WTC11 (cell line): Measurements from ENCODE around the gene MEIKIN. TPM values are rescaled to one million over a fixed set of nuclear protein-coding genes. Genes with fewer than 3 reads are reported as not detected.

Experiments used
- ATAC-seq: fragments of 200-7000 bp; cut with Tn5 transposase; 2 replicates; pipeline ENCODE4 v1.10.0; 2021; ENCODE audit warnings: mild to moderate bottlenecking, moderate library complexity
- CTCF ChIA-PET: fragments of 300-600 bp; sonication (Branson Sonifier 250); formaldehyde crosslinking; loops from one replicate; lab custom pipeline; 2021; ENCODE audit warnings: antibody characterized with exemption; lab: Charles Lee
- POLR2A ChIA-PET: fragments of 350-600 bp; sonication (Branson Sonifier 250); formaldehyde crosslinking; loops from one replicate; lab custom pipeline; 2021; ENCODE audit warnings: antibody characterized with exemption; lab: Charles Lee
- DNase-seq: peaks from one replicate; pipeline ENCODE4 v3.0.0; 2021; ENCODE audit warnings: low spot score
- H3K27ac Mint-ChIP-seq: 2 replicates; pipeline ENCODE4 v1.8.0; 2021; ENCODE audit warnings: mixed read lengths
- H3K27me3 Mint-ChIP-seq: 2 replicates; pipeline ENCODE4 v1.8.0; 2021; ENCODE audit warnings: low read depth, mild to moderate bottlenecking, moderate library complexity, mixed read lengths
- H3K36me3 Mint-ChIP-seq: 2 replicates; pipeline ENCODE4 v1.8.0; 2021; ENCODE audit warnings: mixed read lengths
- H3K4me1 Mint-ChIP-seq: 2 replicates; pipeline ENCODE4 v1.8.0; 2022; ENCODE audit warnings: mixed read lengths
- H3K4me3 Mint-ChIP-seq: 2 replicates; pipeline ENCODE4 v1.8.0; 2021; ENCODE audit warnings: mild to moderate bottlenecking, moderate library complexity, mixed read lengths
- H3K9me3 Mint-ChIP-seq: 2 replicates; pipeline ENCODE4 v1.8.0; 2021; ENCODE audit warnings: mixed read lengths
- FOXP4 ChIP-seq: sonication (generic); formaldehyde crosslinking; IDR thresholded peaks from 2 replicates; pipeline ENCODE4 v1.8.0; 2022; ENCODE audit warnings: mild to moderate bottlenecking, missing genetic modification reagents
- GABPB1 ChIP-seq: sonication (generic); formaldehyde crosslinking; IDR thresholded peaks from 2 replicates; pipeline ENCODE4 v1.8.1; 2023; ENCODE audit warnings: mild to moderate bottlenecking, missing genetic modification reagents
- MAX ChIP-seq: sonication (generic); formaldehyde crosslinking; IDR thresholded peaks from 2 replicates; pipeline ENCODE4 v1.8.0; 2022; ENCODE audit warnings: mild to moderate bottlenecking, missing genetic modification reagents
- NFE2L1 ChIP-seq: sonication (generic); formaldehyde crosslinking; IDR thresholded peaks from 2 replicates; pipeline ENCODE4 v1.8.1; 2023; ENCODE audit warnings: missing genetic modification reagents
- PRRX2 ChIP-seq: fragments of 250-450 bp; sonication (Bioruptor Pico); IDR thresholded peaks from 2 replicates; pipeline ENCODE4 v1.8.0; 2021; ENCODE audit warnings: mild to moderate bottlenecking
- SOX15 ChIP-seq: fragments of 250-450 bp; sonication (Bioruptor Pico); IDR thresholded peaks from 2 replicates; pipeline ENCODE4 v1.9.0; 2021; ENCODE audit warnings: mild to moderate bottlenecking
- TP53 ChIP-seq: sonication (generic); formaldehyde crosslinking; IDR thresholded peaks from 2 replicates; pipeline ENCODE4 v1.8.1; 2023; ENCODE audit warnings: mild to moderate bottlenecking, missing genetic modification reagents
- ZNF219 ChIP-seq: sonication (generic); formaldehyde crosslinking; IDR thresholded peaks from 2 replicates; pipeline ENCODE4 v1.8.0; 2023; ENCODE audit warnings: missing genetic modification reagents, mild to moderate bottlenecking, borderline replicate concordance
- ZSCAN18 ChIP-seq: fragments of 250-450 bp; sonication (Bioruptor Pico); IDR thresholded peaks from 2 replicates; pipeline ENCODE4 v2.1.2; 2022; ENCODE audit warnings: mild to moderate bottlenecking, moderate library complexity
- total RNA-seq: library from RNA; stranded (reverse); gene quantifications from 3 replicates; pipeline ENCODE4 v1.2.3, GENCODE V29; 2021
- TF ChIP-seq, protein P1 (sequence below): sonication (generic); formaldehyde crosslinking; IDR thresholded peaks from 2 replicates; pipeline ENCODE4 v1.8.1; 2022; ENCODE audit warnings: low read depth, missing genetic modification reagents, borderline replicate concordance
- TF ChIP-seq, protein P2 (sequence below): sonication (generic); formaldehyde crosslinking; IDR thresholded peaks from 2 replicates; pipeline ENCODE4 v1.8.1; 2022; ENCODE audit warnings: missing genetic modification reagents, borderline replicate concordance
- TF ChIP-seq, protein P3 (sequence below): sonication (generic); formaldehyde crosslinking; IDR thresholded peaks from 2 replicates; pipeline ENCODE4 v1.8.0; 2023; ENCODE audit warnings: missing genetic modification reagents, mild to moderate bottlenecking, borderline replicate concordance
- TF ChIP-seq, protein P4 (sequence below): fragments of 200-600 bp; IDR thresholded peaks from 2 replicates; pipeline ENCODE4 v1.8.0; 2022; ENCODE audit warnings: antibody characterized with exemption

MEIKIN gene
- total RNA-seq, 1 experiment from 2014 or later: not detected

- no peak for DNase-seq
- ATAC-seq: no peak
- Mint-ChIP-seq H3K4me1 (peaks cover 7% of the 10 kb centered on the region), H3K4me3 (no peak overlapping the region), H3K36me3 (no peaks in the 10 kb centered on the region), H3K27me3 (no peaks in the 10 kb centered on the region), H3K9me3 (no peaks in the 10 kb centered on the region), H3K27ac (no peak overlapping the region)
- TF ChIP-seq SOX15 (CRISPR knock-in tag): no peak
- TF ChIP-seq, protein P1, sequence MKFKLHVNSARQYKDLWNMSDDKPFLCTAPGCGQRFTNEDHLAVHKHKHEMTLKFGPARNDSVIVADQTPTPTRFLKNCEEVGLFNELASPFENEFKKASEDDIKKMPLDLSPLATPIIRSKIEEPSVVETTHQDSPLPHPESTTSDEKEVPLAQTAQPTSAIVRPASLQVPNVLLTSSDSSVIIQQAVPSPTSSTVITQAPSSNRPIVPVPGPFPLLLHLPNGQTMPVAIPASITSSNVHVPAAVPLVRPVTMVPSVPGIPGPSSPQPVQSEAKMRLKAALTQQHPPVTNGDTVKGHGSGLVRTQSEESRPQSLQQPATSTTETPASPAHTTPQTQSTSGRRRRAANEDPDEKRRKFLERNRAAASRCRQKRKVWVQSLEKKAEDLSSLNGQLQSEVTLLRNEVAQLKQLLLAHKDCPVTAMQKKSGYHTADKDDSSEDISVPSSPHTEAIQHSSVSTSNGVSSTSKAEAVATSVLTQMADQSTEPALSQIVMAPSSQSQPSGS: no peak
- TF ChIP-seq FOXP4 (CRISPR knock-in tag): no peak
- TF ChIP-seq NFE2L1 (CRISPR knock-in tag): no peak
- TF ChIP-seq, protein P2, sequence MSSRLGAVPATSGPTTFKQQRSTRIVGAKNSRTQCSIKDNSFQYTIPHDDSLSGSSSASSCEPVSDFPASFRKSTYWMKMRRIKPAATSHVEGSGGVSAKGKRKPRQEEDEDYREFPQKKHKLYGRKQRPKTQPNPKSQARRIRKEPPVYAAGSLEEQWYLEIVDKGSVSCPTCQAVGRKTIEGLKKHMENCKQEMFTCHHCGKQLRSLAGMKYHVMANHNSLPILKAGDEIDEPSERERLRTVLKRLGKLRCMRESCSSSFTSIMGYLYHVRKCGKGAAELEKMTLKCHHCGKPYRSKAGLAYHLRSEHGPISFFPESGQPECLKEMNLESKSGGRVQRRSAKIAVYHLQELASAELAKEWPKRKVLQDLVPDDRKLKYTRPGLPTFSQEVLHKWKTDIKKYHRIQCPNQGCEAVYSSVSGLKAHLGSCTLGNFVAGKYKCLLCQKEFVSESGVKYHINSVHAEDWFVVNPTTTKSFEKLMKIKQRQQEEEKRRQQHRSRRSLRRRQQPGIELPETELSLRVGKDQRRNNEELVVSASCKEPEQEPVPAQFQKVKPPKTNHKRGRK (CRISPR knock-in tag): no peak
- no peak for TF ChIP-seq PRRX2 (CRISPR knock-in tag)
- no peak for TF ChIP-seq ZNF219 (CRISPR knock-in tag)
- TF ChIP-seq TP53: no peak
- TF ChIP-seq ZSCAN18 (CRISPR knock-in tag): no peak
- TF ChIP-seq, protein P3, sequence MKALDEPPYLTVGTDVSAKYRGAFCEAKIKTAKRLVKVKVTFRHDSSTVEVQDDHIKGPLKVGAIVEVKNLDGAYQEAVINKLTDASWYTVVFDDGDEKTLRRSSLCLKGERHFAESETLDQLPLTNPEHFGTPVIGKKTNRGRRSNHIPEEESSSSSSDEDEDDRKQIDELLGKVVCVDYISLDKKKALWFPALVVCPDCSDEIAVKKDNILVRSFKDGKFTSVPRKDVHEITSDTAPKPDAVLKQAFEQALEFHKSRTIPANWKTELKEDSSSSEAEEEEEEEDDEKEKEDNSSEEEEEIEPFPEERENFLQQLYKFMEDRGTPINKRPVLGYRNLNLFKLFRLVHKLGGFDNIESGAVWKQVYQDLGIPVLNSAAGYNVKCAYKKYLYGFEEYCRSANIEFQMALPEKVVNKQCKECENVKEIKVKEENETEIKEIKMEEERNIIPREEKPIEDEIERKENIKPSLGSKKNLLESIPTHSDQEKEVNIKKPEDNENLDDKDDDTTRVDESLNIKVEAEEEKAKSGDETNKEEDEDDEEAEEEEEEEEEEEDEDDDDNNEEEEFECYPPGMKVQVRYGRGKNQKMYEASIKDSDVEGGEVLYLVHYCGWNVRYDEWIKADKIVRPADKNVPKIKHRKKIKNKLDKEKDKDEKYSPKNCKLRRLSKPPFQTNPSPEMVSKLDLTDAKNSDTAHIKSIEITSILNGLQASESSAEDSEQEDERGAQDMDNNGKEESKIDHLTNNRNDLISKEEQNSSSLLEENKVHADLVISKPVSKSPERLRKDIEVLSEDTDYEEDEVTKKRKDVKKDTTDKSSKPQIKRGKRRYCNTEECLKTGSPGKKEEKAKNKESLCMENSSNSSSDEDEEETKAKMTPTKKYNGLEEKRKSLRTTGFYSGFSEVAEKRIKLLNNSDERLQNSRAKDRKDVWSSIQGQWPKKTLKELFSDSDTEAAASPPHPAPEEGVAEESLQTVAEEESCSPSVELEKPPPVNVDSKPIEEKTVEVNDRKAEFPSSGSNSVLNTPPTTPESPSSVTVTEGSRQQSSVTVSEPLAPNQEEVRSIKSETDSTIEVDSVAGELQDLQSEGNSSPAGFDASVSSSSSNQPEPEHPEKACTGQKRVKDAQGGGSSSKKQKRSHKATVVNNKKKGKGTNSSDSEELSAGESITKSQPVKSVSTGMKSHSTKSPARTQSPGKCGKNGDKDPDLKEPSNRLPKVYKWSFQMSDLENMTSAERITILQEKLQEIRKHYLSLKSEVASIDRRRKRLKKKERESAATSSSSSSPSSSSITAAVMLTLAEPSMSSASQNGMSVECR (CRISPR knock-in tag): no peak
- TF ChIP-seq GABPB1 (CRISPR knock-in tag): no peak
- TF ChIP-seq, protein P4, sequence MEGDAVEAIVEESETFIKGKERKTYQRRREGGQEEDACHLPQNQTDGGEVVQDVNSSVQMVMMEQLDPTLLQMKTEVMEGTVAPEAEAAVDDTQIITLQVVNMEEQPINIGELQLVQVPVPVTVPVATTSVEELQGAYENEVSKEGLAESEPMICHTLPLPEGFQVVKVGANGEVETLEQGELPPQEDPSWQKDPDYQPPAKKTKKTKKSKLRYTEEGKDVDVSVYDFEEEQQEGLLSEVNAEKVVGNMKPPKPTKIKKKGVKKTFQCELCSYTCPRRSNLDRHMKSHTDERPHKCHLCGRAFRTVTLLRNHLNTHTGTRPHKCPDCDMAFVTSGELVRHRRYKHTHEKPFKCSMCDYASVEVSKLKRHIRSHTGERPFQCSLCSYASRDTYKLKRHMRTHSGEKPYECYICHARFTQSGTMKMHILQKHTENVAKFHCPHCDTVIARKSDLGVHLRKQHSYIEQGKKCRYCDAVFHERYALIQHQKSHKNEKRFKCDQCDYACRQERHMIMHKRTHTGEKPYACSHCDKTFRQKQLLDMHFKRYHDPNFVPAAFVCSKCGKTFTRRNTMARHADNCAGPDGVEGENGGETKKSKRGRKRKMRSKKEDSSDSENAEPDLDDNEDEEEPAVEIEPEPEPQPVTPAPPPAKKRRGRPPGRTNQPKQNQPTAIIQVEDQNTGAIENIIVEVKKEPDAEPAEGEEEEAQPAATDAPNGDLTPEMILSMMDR: no peak
- TF ChIP-seq MAX (CRISPR knock-in tag): no peak
- POLR2A ChIA-PET: no interaction called here
- CTCF ChIA-PET: interaction anchor here (0.9 to 1.2 kb wide), 2 partner anchors 196 to 215 kb away, joined by 3 read pairs; no protein-coding TSS in a partner anchor
Measured at GRCh38 chr5:131786036-131786435, 159.4 kb downstream of the MEIKIN start.
